HTR-8/SVneo (cell line): ENCODE results near the gene FER.
"Not testable (repeated sequence)": the region's sequence is repeated elsewhere in the genome, so short reads cannot be mapped to it uniquely, and the experiment has no call there.

Experiments
- DNase-seq: peaks from one replicate; pipeline ENCODE4 v3.0.0; 2011; ENCODE audit warnings: low spot score, mixed read lengths; ENCODE audit not compliant: insufficient read length
- FAIRE-seq: peaks from 2 replicates; lab custom pipeline; 2011; peaks lifted over from hg19 to GRCh38; lab: Jason Lieb, UNC

FER gene

GRCh38 chr5:108793207-108793606 is 45.5 kb downstream of the FER start:
- no peak for FAIRE-seq
- no peak for DNase-seq

- DNase-seq = not testable (repeated sequence)
Measured at GRCh38 chr5:108794349-108794748, 46.7 kb downstream of the FER start.

GRCh38 chr5:108797396-108797795 is 49.7 kb downstream of the FER start:
- no peak for FAIRE-seq

More at GRCh38 chr5:108794349-108794748, 46.7 kb downstream of the FER start:
- FAIRE-seq = not testable (repeated sequence)

DNA sequence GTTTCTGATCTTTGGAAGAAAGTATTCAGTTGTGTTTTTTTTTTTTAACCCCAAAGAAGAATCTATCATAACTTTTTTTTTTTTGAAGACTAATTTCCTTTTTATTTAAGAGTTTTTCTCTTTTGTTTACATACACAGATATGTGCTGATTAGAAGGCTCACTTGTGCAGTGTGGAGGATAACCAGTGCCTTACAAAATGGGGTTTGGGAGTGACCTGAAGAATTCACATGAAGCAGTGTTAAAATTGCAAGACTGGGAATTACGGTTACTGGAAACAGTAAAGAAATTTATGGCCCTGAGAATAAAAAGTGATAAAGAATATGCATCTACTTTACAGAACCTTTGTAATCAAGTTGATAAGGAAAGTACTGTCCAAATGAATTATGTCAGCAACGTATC is 50.3 kb downstream of the FER start:
- FAIRE-seq = no peak
- DNase-seq = no peak

More at GRCh38 chr5:108797396-108797795, 49.7 kb downstream of the FER start:
- DNase-seq = no peak

DNA sequence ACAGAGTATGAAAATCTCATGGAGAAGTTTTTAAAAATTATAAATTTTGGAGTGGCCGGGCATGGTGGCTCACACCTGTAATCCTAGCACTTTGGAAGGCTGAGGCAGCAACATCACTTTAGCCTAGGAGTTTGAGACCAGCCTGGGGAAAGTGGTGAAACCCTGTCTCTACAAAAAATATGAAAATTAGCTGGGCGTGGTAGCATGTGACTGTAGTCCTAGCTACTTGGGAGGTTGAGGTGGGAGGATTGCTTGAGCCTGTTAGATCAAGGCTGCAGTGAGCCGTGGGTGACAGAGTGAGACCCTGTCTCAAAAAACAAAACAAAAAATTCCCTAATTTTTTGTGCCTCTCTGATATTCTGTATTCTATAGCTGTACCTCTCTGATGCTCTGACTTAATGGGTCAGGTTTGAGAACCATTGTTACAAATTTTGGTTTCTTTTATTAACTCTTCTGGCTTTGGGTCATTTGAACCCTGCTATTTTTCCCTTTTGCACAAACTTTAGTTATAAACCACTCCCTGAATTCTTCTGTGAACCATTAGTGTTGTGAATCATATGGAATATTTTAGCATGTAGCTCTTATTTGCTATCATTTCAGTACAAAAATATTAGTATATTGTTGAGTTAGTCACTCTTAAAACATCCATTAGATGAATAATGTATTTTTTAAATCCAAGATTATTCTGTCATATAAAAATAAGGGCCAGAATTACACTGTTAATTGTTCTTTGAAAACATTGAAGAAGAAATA is 51.0 kb downstream of the FER start:
- DNase-seq (no peak), FAIRE-seq (no peak)

GRCh38 chr5:108801301-108801700 is 53.6 kb downstream of the FER start:
- FAIRE-seq = no peak

GRCh38 chr5:108801776-108802175 is 54.1 kb downstream of the FER start:
- FAIRE-seq = peak; percentile 88
- DNase-seq = peak; percentile 44

More at GRCh38 chr5:108801301-108801700, 53.6 kb downstream of the FER start:
- no peak for DNase-seq

- DNase-seq (no peak), FAIRE-seq (no peak)
Measured at GRCh38 chr5:108810717-108811116, 63.0 kb downstream of the FER start.

DNA sequence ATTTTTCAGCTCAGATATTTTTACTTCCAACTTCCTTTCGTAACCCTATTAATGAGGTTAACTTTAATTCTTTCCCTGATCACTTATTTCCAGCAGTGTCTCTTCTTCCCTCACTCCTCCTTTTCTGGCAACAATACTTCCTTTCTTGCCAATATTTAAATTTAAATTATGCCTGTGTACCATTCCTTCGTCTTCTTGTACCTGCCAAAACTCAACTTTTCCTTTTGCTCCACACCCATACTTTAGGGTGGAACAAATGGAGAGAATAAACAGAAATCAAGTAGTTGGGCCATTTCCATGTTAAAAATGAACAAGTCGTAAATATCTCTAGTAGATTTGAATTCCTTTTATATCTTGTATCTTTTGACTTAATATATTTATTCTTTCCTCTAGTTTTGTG is 66.0 kb downstream of the FER start:
- no peak for DNase-seq
- no peak for FAIRE-seq

GRCh38 chr5:108814551-108814950 is 66.9 kb downstream of the FER start:
- FAIRE-seq (no peak), DNase-seq (no peak)

GRCh38 chr5:108818613-108819272 is 71.0 kb downstream of the FER start:
- FAIRE-seq = no peak
- DNase-seq = peak; percentile 25

DNA sequence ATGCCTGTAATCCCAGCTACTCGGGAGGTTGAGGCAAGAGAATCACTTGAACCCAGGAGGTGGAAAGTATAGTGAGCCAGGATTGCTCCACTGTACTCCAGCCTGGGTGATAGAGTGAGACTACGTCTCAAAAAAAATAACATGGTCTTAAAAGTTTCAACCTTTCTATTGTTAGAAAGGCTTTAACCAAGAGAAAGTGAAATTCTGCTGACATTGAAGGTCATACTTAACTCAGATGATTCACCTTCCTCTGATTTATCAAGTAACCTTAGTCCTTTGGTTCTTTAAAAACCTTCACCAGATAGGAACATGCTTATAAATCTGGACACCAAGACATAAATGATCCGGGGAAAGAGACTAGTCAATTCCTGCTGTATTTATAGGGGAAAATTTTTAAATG is 73.3 kb downstream of the FER start:
- no peak for DNase-seq
- no peak for FAIRE-seq

DNA sequence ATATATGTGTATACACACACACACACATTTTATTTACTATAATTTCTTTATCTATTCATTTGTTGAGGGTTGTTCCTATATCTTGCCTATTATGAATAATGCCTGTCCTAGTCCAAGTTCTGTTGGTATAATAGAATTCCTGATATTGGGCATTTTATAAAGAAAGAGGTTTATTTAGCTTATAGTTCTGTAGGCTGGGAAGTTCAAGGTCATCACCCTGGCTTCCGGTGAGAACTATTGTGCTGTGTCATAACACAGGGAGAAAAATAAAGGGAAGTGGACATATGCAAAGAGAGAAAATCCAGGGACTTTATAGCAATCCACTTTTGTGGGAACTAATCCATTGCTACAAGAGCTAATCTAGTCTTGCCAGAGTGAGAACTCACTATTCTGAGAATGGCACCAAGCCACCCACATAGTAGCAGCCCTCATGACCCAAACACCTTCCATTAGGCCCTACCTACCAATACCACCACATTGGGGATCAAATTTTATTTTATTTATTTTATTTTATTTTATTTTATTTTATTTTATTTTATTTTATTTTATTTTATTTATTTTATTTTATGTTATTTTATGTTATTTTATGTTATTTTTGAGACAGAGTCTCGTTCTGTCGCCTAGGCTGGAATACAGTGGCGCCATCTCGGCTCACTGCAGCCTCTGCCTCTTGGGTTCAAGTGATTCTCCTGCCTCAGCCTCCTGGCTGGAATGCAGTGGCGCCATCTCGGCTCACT is 74.7 kb downstream of the FER start:
- DNase-seq = no peak
- no peak for FAIRE-seq

DNA sequence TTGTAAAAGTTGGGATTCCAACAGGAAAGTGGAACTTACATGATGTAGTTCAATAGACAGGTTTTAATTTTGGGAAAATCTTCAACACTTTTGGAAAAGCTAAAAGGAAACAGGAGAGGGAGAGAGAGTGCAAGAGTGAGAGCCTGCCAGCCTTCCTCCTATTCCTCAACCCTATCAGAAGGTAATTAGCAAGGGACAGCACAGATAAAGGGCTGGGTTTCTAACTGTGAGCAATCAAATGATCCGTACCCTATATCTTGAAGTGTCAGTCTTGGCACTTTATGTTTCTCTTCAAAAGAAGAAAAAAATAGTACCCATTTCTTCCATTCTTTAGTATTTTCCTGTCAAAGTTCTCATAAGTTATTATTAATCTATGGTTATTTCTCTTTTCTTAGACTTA is 79.4 kb downstream of the FER start:
- DNase-seq = no peak
- no peak for FAIRE-seq

- FAIRE-seq = no peak
- no peak for DNase-seq
Measured at GRCh38 chr5:108830705-108831276, 83.1 kb downstream of the FER start.

- FAIRE-seq (no peak), DNase-seq (no peak)
Measured at GRCh38 chr5:108836492-108836891, 88.8 kb downstream of the FER start.

GRCh38 chr5:108842260-108842941 is 94.7 kb downstream of the FER start:
- DNase-seq, FAIRE-seq: not testable (repeated sequence)

- not testable (repeated sequence) for FAIRE-seq, DNase-seq
Measured at GRCh38 chr5:108851129-108851528, 103.4 kb downstream of the FER start.

GRCh38 chr5:108857905-108858304 is 110.2 kb downstream of the FER start:
- FAIRE-seq (no peak), DNase-seq (no peak)

DNA sequence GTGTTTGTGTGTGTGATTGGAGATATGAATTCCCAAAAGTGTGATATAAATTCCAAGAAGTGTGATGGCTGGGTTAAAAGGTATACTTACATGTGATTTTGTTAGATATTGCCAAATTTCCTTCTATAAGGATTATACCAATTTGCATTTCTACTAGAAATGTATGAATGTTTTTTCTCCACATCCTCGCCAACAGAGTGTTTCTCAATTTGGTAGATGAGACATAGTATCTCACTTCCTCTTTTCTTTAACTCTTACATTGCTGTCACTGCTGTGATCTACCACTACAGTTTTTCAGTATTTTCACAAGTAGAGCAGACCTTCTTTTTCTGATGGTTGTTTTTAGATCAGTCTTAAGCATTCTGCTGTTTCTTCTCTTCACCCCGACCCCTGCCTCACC is 111.3 kb downstream of the FER start:
- FAIRE-seq (no peak), DNase-seq (no peak)
